PC-3 (cell line): ENCODE measurements around the gene CACNA1D. TPM values are rescaled to one million over a fixed set of nuclear protein-coding genes. Genes with fewer than 3 reads are reported as not detected.

Experiments used
- ATAC-seq: fragments of 200-7000 bp; cut with Tn5 transposase; 2 replicates; pipeline ENCODE4 v1.9.1; 2020; ENCODE audit warnings: mild to moderate bottlenecking, moderate library complexity
- BruUV-seq: library from RNA; stranded (reverse); fragments of 400-500 nt; replicated peaks from 2 replicates; lab custom pipeline; 2021; lab: Mats Ljungman, UMichigan
- CTCF ChIA-PET: fragments of 300-600 bp; sonication (Branson Sonifier 250); formaldehyde crosslinking; loops from one replicate; lab custom pipeline; 2022; ENCODE audit warnings: antibody characterized with exemption; lab: Charles Lee
- POLR2A ChIA-PET: fragments of 300-600 bp; sonication (Branson Sonifier 250); formaldehyde crosslinking; loops from one replicate; lab custom pipeline; 2022; ENCODE audit warnings: antibody characterized with exemption; ENCODE audit not compliant: unreplicated experiment; lab: Charles Lee
- DNase-seq: peaks from one replicate; pipeline ENCODE4 v3.0.0-alpha.2; 2015
- H2AFZ ChIP-seq: fragments of 300-600 bp; sonication (generic); 2 replicates; pipeline ENCODE4 v1.6.0; 2016; ENCODE audit warnings: antibody characterized with exemption, low read length
- H3F3A ChIP-seq: fragments of 300-600 bp; sonication (generic); one replicate; pipeline ENCODE4 v1.6.0; 2017; ENCODE audit warnings: antibody characterized with exemption, low read length, control low read depth, mild to moderate bottlenecking; ENCODE audit not compliant: unreplicated experiment
- H3K27ac ChIP-seq: fragments of 300-600 bp; sonication (generic); 2 replicates; pipeline ENCODE4 v1.5.1; 2016; ENCODE audit warnings: mild to moderate bottlenecking, low read length
- H3K27me3 ChIP-seq: fragments of 300-600 bp; sonication (generic); 2 replicates; pipeline ENCODE4 v1.6.1; 2016; ENCODE audit warnings: low read length, mixed read lengths
- H3K36me3 ChIP-seq: fragments of 300-600 bp; sonication (generic); 2 replicates; pipeline ENCODE4 v1.6.1; 2016; ENCODE audit warnings: low read depth, mixed run types, low read length, mixed read lengths
- H3K4me1 ChIP-seq: fragments of 300-600 bp; sonication (generic); 2 replicates; pipeline ENCODE4 v1.5.1; 2016; ENCODE audit warnings: low read length; ENCODE audit not compliant: insufficient read depth
- H3K4me2 ChIP-seq: fragments of 300-600 bp; sonication (generic); 2 replicates; pipeline ENCODE4 v1.6.0; 2016; ENCODE audit warnings: low read length
- H3K4me3 ChIP-seq: fragments of 300-600 bp; sonication (generic); 2 replicates; pipeline ENCODE4 v1.5.1; 2016; ENCODE audit warnings: mild to moderate bottlenecking, low read length, mixed read lengths
- H3K79me2 ChIP-seq: fragments of 300-600 bp; sonication (generic); 2 replicates; pipeline ENCODE4 v1.6.1; 2017; ENCODE audit warnings: low read length, mixed read lengths
- H3K9ac ChIP-seq: fragments of 300-600 bp; sonication (generic); 2 replicates; pipeline ENCODE4 v1.6.0; 2016; ENCODE audit warnings: mild to moderate bottlenecking, low read length
- H3K9me2 ChIP-seq: fragments of 300-600 bp; sonication (generic); replicated peaks from 2 replicates; pipeline ENCODE4 v1.6.1; 2016; ENCODE audit warnings: mixed run types, low read length, mixed read lengths
- H3K9me3 ChIP-seq: fragments of 300-600 bp; sonication (generic); 2 replicates; pipeline ENCODE4 v1.6.1; 2016; ENCODE audit warnings: low read length, mixed read lengths
- H4K20me1 ChIP-seq: fragments of 300-600 bp; sonication (generic); 2 replicates; pipeline ENCODE4 v1.6.1; 2016; ENCODE audit warnings: low read length, mixed read lengths
- CTCF ChIP-seq: fragments of 300-600 bp; sonication (generic); conservative IDR thresholded peaks from 2 replicates; pipeline ENCODE4 v1.5.1; 2017; ENCODE audit warnings: antibody characterized with exemption, low read depth, mild to moderate bottlenecking, low read length
- EZH2 ChIP-seq: fragments of 300-600 bp; sonication (generic); IDR thresholded peaks from one replicate; pipeline ENCODE4 v1.6.1; 2017; ENCODE audit warnings: antibody characterized with exemption, mild to moderate bottlenecking, low read length; ENCODE audit not compliant: unreplicated experiment
- EZH2phosphoT487 ChIP-seq: fragments of 300-600 bp; sonication (generic); IDR thresholded peaks from 2 replicates; pipeline ENCODE4 v1.6.1; 2018; ENCODE audit warnings: mild to moderate bottlenecking, antibody characterized with exemption, low read length, borderline replicate concordance
- intact Hi-C: fragments of 100-400 bp; cut with micrococcal nuclease; formaldehyde crosslinking; loops from 2 replicates; pipeline ENCODE4 v1.9.0; 2023
- total RNA-seq: library from RNA; depleted of rRNA; stranded (reverse); fragments of >200 nt; gene quantifications from 2 replicates; pipeline ENCODE4 v1.2.3, GENCODE V29; 2014

CACNA1D gene
- total RNA-seq, 1 experiment from 2014 or later = not detected

- no peaks in the 10 kb centered on the region for H3K9me2 ChIP-seq
- H2AFZ ChIP-seq = no peak overlapping the region
- H3K9ac ChIP-seq = no peak overlapping the region
- H3K9me3 ChIP-seq = no peaks in the 10 kb centered on the region
- no TSS peak for BruUV-seq
- intact Hi-C loops = no loop called here
- peaks cover 73% of the 10 kb centered on the region for H3K27me3 ChIP-seq
- H4K20me1 ChIP-seq = no peaks in the 10 kb centered on the region
- ChIA-PET POLR2A (no interaction called here), CTCF (no interaction called here)
- no peaks in the 10 kb centered on the region for H3K79me2 ChIP-seq
- H3K4me3 ChIP-seq = no peak overlapping the region
- no peak overlapping the region for H3K27ac ChIP-seq
- no peaks in the 10 kb centered on the region for H3K4me1 ChIP-seq
- ATAC-seq (no peak), DNase-seq (no peak)
- no peaks in the 10 kb centered on the region for H3K36me3 ChIP-seq
- no peaks in the 10 kb centered on the region for H3F3A ChIP-seq
- no peak overlapping the region for H3K4me2 ChIP-seq
- TF ChIP-seq CTCF = no peak
These were observed 314.1 kb downstream of the CACNA1D start for GRCh38 chr3:53808496-53808895.

DNA sequence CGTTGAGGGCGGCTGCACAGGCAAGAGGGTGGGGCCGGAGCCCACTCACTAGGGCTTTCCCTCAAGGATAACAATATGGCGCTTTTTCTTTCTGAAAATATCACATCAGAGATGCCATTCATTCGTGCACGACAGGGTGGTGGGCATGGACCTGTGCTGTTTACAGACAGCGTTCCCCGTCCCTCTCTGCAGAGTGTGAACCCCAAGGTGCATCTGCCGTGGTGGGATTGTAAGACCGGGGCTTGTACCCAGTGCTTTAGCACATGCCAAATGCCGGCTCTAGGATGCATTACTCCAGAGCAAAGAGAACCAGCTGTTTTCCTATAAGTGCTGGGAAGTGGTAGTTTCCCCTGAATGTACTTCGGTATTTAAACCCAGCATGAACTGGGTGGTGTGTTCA is 314.9 kb downstream of the CACNA1D start:
- H3K9ac ChIP-seq = no peak overlapping the region
- H3K9me2 ChIP-seq = no peaks in the 10 kb centered on the region
- no peak overlapping the region for H3K4me3 ChIP-seq
- BruUV-seq = no TSS peak
- intact Hi-C loops = no loop called here
- no peak overlapping the region for H2AFZ ChIP-seq
- DNase-seq (no peak), ATAC-seq (no peak)
- ChIA-PET POLR2A (no interaction called here), CTCF (no interaction called here)
- no peaks in the 10 kb centered on the region for H3K36me3 ChIP-seq
- no peak overlapping the region for H3K27ac ChIP-seq
- H3F3A ChIP-seq = no peaks in the 10 kb centered on the region
- H4K20me1 ChIP-seq = no peaks in the 10 kb centered on the region
- no peak for TF ChIP-seq EZH2
- no peak for TF ChIP-seq EZH2phosphoT487
- no peak for TF ChIP-seq CTCF
- H3K4me1 ChIP-seq = no peaks in the 10 kb centered on the region
- no peak overlapping the region for H3K4me2 ChIP-seq
- H3K27me3 ChIP-seq = peaks cover 73% of the 10 kb centered on the region
- H3K79me2 ChIP-seq = no peaks in the 10 kb centered on the region
- no peaks in the 10 kb centered on the region for H3K9me3 ChIP-seq

GRCh38 chr3:53809764-53810400 is 315.5 kb downstream of the CACNA1D start:
- Histone ChIP-seq H3K27ac (no peak overlapping the region), H4K20me1 (no peaks in the 10 kb centered on the region), H3K79me2 (no peaks in the 10 kb centered on the region), H3F3A (no peaks in the 10 kb centered on the region), H3K9ac (no peak overlapping the region), H3K4me3 (no peak overlapping the region), H3K9me2 (no peaks in the 10 kb centered on the region), H2AFZ (no peak overlapping the region), H3K27me3 (peaks cover 70% of the 10 kb centered on the region), H3K36me3 (no peaks in the 10 kb centered on the region), H3K4me2 (no peak overlapping the region), H3K9me3 (no peaks in the 10 kb centered on the region), H3K4me1 (no peaks in the 10 kb centered on the region)
- ChIA-PET CTCF (interaction anchor here (0.7 kb wide), 1 partner anchor 46 kb away, joined by 3 read pairs; no protein-coding TSS in a partner anchor), POLR2A (no interaction called here)
- BruUV-seq = no TSS peak
- TF ChIP-seq EZH2phosphoT487 (no peak), EZH2 (no peak), CTCF (no peak)
- ATAC-seq (no peak), DNase-seq (no peak)
- intact Hi-C loops = no loop called here
